Fibroblast of villous mesenchyme (primary cell): ENCODE data around the gene CEBPB. TPM values are rescaled to one million over a fixed set of nuclear protein-coding genes. Genes with fewer than 3 reads are reported as not detected.
A peak's percentile ranks its signal among the peaks of the same experiment; 100 is the strongest.

Source experiments
- DNase-seq: peaks from one replicate; pipeline ENCODE4 v3.0.0-alpha.2; 2010; ENCODE audit warnings: low read depth
- H3K4me3 ChIP-seq: 2 replicates; pipeline ENCODE4 v1.5.1; 2011; ENCODE audit warnings: low read depth, mild to moderate bottlenecking, low read length
- total RNA-seq: library from RNA; depleted of rRNA; stranded (reverse); fragments of >200 nt; gene quantifications from 2 replicates; pipeline ENCODE4 v1.2.3, GENCODE V29; 2012
- TF ChIP-seq, protein P1 (sequence below): IDR thresholded peaks from 2 replicates; pipeline ENCODE4 v1.5.1; 2012; ENCODE audit warnings: low read depth, mild to moderate bottlenecking, low read length; ENCODE audit not compliant: insufficient read depth

CEBPB gene
- total RNA-seq, 1 donor: 70.4 TPM

DNA sequence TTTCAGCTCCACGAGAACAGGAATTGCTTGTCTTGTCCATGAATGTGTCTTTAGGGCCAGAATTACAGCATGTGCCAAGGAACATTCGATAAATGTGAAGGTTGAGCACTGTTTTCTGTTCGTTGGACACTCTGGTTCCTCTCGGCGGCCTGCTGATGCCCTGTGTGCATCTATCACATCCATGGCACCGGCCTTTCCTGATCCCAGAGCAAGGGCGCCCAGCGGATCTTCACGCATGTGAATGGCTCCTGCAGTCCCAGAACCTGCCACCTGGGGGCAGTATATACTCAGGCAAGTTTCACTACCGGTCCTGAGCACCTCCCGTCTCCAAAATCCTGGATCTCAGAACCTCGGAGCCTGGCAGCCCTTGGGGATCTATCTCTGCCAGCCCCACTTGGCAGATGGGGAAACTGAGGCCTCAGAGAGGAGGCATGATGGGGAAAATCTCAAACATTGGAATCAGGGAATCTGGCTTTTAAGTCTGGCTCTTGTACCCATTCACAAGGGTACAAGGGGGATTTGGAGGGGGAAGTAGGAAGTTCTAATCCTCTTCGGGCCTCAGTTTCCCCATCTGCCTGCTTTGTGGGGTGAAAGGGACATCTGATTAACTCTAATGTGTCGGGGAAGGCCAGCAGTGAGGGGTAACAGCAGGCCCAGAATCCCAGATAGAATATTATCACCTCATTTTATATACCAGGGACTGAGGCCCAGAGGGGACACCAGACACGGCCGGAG, 4.3 kb upstream of the CEBPB start:
- H3K4me3 ChIP-seq: no peak overlapping the region
- peak; percentile 87 for DNase-seq

GRCh38 chr20:50186987-50187402, 3.6 kb upstream of the CEBPB start:
- no peak for DNase-seq
- TF ChIP-seq, protein P1, sequence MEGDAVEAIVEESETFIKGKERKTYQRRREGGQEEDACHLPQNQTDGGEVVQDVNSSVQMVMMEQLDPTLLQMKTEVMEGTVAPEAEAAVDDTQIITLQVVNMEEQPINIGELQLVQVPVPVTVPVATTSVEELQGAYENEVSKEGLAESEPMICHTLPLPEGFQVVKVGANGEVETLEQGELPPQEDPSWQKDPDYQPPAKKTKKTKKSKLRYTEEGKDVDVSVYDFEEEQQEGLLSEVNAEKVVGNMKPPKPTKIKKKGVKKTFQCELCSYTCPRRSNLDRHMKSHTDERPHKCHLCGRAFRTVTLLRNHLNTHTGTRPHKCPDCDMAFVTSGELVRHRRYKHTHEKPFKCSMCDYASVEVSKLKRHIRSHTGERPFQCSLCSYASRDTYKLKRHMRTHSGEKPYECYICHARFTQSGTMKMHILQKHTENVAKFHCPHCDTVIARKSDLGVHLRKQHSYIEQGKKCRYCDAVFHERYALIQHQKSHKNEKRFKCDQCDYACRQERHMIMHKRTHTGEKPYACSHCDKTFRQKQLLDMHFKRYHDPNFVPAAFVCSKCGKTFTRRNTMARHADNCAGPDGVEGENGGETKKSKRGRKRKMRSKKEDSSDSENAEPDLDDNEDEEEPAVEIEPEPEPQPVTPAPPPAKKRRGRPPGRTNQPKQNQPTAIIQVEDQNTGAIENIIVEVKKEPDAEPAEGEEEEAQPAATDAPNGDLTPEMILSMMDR: peak; percentile 5
- H3K4me3 ChIP-seq: no peak overlapping the region

More for the DNA sequence above, 4.3 kb upstream of the CEBPB start:
- TF ChIP-seq, protein P1: peak; percentile 95

GRCh38 chr20:50187403-50188051, 3.1 kb upstream of the CEBPB start:
- DNase-seq: peak; percentile 89
- TF ChIP-seq, protein P1: no peak
- H3K4me3 ChIP-seq: no peak overlapping the region

DNA sequence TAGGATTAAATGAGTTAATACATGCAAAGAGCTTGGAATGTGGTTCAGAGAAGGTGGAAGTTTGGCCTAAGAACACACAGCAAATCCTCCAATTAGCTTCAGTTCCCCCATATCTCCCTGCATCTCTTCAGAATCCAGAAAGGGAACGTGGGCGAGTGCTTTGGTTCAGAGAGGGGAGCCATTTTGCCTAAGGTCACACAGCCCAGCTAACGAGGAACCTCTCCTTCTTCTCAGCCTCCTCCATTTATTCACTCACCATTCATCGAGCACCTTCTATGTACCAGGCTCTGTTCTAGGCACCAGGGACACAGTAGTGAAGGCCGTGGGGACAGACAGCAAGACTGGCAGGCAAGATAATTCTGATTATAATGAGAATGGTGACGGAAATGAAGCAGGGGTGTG, 2.3 kb upstream of the CEBPB start:
- TF ChIP-seq, protein P1: no peak
- DNase-seq: no peak
- no peak overlapping the region for H3K4me3 ChIP-seq

DNA sequence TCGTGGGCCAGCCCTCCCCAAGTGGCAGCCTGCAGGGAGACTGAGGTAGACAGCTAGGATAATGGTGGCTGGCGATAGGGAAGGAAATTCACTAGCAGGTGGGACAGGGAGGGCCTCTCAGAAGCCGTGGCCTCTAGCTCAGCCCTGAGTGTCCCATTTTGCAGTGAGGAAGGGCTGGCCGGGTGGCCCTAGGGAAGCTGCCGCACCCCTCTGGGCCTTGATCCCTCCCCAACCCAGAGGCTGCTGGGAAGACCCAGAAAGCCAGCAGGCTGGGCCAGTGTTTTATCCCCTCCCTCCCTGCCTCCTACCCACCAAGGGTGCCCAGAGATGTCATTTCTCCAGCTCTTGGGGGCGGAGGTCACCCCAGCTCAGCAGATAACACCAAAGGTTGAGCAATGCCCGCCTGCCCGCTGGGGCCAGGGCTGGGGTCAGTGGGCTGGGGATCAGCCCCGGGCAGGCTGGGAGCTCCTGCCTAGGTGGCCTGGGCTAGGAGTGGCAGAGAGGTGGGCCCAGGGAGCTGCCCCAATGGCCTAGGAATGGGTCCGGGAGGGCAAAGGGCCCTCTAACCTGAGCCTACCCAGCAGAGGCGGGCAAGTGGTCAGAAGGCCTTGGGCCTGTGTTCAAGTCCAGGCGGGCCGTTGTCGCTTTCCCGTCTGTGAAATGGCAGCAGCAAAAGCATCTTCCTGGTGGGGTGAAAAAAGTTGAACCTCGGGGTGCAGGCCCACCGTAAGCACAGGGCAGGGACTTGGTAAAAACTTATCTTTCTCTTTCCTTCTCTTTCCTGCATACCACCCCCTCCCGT, 1.6 kb upstream of the CEBPB start:
- no peak for DNase-seq
- TF ChIP-seq, protein P1: no peak

DNA sequence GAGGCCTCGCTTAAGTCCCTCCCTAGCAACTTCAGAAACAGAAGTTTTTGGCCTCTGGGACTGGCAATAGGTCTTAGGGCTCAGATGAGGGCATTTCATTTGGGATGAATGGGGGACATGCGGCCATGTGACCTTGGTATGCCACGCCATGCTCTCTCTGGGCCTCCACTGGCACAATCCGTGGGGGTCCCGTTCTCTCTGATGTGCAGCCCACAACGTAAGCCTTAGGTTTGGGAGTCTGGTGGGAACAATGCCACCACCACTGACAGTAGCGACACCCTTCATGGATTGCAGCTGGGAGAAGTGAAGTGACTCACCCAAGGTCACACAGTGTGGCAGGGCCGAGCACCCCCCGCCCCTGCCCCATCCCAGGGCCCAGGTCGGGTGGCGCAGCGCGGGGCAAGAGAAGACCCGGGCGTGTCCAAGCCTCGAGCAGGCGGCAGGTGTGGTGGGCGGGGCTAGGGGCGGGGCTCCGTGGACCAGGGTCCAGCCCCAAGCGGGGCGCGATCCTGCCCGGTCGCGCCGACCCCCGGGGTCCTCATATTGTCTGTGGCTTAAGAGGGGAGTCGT, 864 bp upstream of the CEBPB start:
- TF ChIP-seq, protein P1: no peak
- no peak for DNase-seq
- no peak overlapping the region for H3K4me3 ChIP-seq

More for the DNA sequence above, 1.6 kb upstream of the CEBPB start:
- no peak overlapping the region for H3K4me3 ChIP-seq
